NCI-H1105 treated with DMSO at 0.1 percent for 48 hours (cell line): ENCODE measurements around the gene AP2S1.
"Not testable (repeated sequence)": the region's sequence is repeated elsewhere in the genome, so short reads cannot be mapped to it uniquely, and the experiment has no call there.

Experiments
- DNase-seq: peaks from one replicate; lab custom pipeline; 2025; lab: John Stamatoyannopoulos, UW

Gene AP2S1

DNA sequence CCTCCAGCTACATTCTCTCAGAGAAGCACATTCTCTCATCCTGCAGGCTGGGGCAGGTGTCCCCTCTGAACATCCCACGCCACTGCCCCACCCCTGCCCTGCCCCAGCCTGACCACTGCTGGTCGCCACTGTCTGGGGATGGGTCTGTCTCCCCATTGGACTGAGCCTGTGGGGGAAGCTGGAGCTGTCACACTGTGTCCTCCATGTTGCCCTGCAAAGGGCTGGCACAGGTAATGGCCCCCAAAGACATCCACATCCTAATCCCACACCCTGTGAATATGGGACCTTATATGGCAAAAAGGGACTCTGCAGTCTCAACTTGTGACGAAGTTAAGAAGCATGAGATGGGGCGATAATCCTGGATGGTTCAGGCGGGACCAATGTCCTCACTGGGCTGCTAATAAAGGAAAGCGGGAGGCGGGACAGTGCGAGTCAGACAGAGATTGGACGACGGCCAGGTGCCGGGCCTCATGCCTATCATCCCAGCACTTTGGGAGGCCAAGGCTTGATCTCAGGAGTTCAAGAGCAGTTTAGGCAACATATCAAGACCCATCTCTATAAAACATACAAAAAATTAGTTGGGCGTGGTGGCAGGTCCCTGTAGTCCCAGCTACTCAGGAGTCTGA is 9.1 kb downstream of the AP2S1 start:
- no peak for DNase-seq

DNA sequence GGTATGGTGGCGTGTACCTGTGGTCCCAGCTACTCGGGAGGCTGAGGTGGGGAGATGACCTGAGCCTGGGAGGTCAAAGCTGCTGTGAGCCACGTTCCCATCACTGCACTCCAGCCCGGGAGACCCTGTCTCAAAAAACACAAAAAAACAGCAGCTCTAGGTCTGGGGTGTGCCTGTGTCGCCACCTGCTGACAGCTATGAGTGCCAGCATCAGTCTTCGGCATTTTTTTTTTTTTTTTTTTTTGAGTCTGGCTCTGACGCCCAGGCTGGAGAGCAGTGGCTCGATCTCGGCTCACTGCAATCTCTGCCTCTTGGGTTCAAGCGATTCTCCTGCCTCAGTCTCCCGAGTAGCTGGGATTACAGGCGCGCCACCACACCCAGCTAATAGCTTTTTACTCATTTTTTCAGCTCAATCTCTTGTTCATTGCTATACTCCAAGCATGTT is 10.1 kb downstream of the AP2S1 start:
- DNase-seq: peak; percentile 66

DNA sequence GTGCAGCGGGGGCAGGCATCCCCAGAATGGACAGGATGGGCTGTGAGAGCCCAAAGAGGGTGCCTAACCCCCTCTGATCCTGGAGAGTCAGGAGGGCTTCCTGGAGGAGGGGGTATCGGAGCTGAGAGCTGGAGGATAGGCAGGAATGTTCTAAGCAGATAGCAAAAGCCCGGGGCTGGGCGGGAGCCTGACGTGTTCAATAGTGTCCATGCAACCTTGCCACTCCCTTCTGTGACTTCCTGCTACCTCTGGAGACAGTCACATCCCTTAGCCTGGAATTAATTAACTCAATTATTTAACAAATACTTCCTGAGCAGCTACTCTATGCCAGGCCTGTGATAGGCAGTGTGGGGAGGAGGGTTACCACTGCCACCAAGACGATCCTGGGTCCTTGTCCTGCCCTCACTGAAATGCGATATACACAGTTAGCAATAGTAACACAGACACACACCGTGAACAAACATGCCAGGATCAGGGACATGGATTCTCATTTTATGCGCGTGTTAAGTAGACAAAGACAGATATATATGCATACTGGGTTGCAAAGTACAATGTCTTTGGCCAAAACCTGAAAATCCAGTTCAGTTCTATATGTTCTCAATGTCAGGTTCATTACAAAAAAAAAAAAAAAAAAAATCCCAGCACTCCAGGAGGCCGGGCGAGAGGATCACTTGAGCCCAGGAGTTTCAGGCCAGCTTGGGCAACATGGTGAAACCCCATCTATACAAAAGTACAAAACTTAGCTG is 10.7 kb downstream of the AP2S1 start:
- DNase-seq: no peak

DNA sequence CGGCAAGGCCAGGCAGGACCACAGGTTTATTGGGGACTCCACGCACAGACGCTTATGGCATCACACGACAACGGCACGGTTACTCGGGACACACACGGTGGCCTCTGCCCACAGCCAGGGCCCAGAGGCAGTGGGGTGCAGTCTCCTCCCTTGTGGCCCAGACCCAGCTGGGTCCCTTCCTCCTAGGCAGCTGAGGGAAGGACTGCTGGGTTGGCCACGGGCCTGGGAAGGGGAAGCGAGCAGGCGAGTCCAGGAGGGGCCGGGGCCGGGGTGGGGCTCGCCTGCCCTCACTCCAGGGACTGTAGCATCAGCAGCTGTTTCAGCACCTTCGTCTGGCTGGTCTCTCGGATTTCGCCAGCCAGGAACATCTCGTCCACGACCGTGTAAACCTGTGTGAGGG is 12.5 kb downstream of the AP2S1 start:
- no peak for DNase-seq

DNA sequence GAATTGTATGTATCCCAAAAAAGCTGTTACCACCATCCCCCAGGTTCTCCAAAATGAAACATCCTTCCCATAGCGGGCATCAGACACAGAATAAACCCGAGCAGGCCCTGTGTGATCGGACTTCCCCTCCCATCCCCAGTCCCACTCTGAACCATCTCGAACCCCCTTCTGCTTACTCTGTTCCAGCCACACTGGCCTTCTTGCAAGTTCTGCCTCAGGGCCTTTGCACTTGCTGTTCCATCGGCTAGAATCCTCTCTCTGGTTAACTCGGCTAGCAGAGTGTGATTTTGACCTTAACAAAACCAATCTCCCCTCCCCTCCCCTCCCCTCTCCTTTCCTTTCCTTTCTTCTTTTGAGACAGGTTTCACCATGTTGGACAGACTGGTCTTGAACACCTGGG is 15.7 kb downstream of the AP2S1 start:
- no peak for DNase-seq

DNA sequence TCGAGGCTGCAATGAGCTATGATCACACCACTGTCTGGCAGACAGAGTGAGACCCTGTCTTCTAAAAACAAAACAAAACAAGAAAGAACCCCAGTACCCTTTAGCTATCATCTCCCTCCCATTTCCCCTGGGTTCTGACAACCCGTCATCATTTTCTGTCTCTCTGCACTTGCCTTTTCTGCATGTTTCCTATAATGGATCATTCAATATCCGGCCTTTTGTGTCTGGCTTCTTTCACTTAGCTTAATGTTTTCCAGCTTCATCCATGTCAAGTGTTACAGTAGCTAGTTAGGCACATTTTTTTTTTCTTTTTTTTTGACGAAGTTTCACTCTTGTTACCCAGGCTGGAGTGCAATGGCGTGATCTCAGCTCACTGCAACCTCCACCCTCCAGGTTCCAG is 16.5 kb downstream of the AP2S1 start:
- no peak for DNase-seq

DNA sequence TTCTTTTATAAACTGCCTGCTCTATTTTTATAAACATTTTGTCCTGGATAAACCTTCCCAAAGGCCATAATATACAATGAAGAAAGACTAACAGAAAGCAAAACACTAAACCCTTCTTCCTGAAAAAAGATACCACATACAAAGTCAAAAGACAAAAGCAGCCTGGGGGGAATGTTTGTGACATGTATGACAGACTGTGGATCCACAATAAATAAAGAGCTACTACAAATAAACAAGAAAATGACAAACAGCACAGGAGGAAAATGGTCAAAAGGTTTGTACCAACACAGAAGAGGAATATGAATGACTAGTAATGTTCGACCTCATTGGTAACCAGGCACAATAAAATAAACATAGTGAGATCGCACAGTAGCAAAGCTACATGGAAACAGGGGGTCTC is 19.8 kb downstream of the AP2S1 start:
- DNase-seq: no peak

DNA sequence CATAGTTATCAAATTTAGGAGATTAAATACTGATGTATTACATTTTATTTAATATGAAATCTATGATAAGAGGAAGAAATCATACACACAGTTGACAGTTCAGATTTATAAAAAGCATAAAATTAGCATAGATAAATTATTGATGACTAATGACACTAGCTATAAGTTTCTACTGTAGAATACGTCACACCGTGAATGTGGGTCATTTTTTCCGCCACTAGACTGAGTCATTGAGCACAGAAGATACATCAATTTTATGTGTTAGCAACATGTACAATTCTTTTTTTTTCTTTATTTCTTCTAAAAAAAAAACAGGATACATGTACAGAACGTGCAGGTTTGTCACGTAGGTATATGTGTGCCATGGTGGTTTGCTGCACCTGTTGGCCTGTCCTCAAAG is 22.2 kb downstream of the AP2S1 start:
- DNase-seq: no peak

DNA sequence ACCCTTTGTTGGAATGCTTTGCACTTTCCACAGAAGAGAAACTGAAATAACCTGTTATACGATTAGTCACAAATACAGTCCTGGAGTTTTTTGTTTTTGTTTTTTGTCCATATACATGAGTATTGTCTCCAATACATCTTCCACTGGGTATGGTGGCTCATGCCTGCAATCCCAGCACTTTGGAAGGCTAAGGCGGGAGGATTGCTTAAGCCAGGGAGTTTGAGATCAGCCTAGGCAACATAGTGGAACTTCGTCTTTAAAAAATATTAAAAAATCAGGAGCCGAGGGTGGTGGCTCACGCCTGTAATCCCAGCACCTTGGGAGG is 25.0 kb downstream of the AP2S1 start:
- no peak for DNase-seq

DNA sequence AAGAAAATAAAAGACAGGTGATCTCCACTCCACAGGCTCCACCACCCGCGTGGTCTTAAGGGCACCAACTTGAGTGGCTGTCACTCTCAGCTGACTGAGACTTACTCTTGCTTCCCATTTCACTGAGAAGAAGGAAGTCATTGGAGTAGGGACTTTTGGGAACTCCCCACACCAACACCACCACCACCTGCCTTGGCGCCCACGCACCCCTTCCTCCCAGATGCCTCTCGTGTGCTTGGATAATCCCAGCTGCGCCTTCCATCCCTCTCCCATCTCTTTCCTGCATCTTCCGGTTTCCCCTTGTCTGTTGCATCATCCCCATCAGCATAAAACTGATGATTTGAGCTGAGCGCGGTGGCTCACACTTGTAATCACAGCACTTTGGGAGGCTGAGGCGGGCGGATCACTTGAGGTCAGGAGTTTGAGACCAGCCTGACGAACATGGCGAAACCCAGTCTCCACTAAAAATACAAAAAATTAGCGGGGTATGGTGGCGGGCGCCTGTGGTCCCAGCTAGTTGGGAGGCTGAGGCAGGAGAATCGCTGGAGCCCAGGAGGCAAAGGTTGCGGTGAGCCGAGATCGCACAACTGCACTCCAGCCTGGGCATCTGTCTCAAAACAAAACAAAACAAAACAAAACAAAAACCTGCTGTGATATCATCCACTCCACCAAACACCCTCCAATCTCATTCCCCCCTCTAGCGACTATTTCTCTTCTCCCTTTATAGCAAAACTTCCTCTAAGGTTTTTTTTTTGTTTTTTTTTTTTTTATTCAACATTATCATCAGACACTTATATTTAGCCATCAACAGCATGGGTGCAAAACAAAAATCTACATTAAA is 25.5 kb downstream of the AP2S1 start:
- no peak for DNase-seq

DNA sequence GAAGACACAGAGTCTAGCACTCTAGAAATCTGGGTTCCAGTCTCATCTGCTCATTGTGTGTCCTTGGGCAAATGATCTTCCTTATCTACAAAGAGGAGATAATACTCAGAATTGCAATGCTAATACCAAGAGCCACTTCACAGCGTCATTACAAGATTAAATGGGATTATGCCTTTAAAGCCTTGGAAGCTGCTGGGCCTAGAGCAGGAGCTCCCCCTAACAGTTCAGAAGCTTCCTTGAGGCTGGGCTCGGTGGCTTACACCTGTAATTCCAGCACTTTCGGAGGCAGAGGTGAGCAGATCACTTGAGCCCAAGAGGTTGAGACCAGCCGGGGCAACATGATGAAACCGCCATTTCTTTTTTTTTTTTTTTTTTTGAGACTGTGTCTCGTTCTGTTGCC is 27.6 kb downstream of the AP2S1 start:
- DNase-seq: no peak

DNA sequence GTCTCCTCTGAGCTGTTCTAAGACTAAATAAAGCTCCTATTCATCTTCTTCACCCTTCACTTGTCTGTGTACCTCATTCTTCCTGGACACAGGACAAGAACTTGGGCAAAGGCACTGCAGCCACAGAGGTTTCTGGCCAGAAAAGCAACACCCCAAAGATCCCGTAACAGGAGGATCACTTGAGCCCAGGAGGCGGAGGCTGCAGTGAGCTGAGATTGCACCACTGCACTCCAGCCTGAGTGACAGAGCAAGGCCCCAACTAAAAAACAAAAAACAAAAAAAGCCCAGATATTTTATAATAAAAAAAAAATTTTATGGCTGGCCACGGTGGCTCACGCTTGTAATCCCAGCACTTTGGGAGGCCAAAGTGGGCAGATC is 28.2 kb downstream of the AP2S1 start:
- not testable (repeated sequence) for DNase-seq

DNA sequence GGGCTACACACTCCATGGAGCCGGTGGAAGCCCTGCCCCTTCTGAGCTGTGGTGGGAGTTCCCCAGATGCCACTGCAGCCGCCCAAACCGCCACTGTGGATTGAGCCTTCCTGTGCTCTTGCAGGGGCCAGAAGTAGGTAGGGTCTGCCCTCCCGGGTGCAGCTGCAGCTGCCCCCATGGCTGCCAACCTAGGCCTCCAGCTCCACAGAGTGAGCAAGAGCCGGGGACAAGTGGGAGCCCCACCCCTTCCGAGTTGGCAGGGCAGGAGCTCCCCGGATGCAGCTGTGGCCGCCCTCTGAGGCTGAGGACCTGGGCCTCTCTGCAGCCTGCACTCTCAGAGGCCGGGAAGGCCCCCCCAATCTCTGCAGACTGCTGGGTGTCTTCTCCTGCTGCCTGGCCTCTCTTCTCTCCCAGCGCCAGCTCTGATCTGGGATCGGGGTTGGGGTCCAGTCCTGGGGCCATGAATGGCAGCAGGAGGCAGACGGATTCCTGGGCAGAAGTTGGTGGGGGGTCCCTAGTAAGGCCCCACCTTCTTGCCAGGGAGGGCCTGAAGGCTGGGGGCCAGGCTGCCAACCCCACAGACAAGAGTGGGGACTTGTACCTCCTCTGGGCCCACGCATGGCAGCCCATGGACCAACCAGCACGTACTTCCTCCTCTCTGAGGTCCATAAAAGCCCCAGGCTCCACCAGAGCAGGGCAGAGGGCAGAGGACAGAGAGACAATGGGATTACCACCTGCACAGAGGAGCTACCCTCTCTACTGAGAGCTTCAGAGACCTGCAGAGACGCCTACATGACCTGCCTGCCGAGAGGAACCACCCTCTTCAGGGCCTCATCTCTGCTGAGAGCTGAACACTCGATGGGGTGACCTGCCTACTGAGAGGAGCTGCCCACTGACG is 28.9 kb downstream of the AP2S1 start:
- DNase-seq: no peak

DNA sequence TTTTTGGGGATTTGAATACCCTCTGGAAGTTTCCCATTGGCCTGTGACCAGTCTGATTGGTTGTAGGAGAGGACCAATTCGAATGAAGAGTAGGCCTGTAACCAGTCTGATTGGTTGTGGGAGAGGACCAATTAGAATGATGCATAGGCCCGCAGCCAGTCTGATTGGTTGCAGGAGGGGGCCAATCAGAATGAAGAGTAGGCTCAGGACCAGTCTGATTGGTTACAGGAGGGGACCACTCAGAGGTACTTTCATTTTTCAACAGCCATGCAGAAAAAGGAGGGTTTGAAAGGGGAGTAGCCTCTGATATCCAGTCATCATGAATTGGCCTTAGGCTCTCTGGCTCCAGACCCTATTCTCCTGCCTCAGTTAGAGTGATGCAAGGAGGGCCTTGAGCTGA is 31.8 kb downstream of the AP2S1 start:
- no peak for DNase-seq

DNA sequence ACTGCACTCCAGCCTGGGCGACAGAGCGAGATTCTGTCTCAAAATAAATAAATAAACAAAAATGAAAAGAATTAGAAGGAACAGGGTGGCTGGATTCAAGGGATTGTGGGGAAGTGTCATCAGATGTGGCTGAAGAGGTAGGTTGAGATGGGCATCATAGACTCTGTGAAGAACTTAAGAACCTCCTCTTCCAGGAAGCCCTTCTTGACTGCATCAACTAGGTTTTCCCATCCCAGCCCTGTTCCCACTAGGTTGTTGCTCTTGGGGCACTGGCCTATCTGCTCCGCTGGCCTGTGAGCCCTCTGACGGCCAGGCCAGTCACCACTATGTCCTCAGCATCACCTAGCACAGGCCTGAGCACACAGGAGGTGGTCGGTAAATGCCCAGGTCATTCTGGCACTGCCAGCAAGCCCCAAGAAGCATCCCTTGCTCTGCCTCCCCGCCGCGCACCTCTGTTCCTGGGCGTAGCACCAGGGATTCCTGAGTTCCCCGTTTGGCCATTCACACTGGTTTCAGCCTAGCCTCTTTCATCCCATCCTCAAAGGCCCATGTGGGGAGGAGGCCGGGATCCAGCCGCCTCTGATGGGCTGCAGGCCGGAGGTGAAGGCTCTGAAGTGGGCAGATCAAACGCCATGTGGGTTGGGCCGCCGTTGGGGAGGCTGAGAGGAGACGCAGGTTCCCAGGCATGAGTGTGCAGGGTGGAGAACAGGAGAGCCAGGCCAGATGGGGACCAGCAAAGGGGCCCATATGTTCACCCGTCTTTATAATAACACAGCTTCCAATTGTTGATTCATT is 34.6 kb downstream of the AP2S1 start:
- DNase-seq: no peak

DNA sequence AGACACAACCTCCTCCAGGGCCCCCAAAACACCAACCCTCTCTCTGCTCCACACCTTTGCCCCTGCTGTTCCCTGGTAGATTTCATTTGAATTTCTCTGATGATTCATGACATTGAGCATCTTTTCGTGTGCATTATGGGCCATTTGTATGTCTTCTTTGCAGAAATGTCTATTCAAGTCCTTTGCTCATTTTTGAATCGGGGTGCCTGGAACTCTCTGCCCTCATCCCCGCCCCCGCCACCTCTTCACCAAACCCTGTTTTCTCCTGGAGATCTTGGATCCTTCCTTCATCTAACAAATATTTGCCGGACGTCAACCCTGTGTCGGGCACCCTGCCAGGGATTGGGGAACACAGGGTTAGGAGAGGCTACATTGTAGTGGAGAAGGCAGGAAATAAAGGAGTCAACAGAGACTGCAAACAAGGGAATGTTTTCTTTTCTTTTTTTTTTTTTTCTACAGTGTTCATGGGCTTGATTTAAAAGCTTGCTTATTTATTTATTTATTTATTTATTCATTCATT is 36.7 kb downstream of the AP2S1 start:
- no peak for DNase-seq

DNA sequence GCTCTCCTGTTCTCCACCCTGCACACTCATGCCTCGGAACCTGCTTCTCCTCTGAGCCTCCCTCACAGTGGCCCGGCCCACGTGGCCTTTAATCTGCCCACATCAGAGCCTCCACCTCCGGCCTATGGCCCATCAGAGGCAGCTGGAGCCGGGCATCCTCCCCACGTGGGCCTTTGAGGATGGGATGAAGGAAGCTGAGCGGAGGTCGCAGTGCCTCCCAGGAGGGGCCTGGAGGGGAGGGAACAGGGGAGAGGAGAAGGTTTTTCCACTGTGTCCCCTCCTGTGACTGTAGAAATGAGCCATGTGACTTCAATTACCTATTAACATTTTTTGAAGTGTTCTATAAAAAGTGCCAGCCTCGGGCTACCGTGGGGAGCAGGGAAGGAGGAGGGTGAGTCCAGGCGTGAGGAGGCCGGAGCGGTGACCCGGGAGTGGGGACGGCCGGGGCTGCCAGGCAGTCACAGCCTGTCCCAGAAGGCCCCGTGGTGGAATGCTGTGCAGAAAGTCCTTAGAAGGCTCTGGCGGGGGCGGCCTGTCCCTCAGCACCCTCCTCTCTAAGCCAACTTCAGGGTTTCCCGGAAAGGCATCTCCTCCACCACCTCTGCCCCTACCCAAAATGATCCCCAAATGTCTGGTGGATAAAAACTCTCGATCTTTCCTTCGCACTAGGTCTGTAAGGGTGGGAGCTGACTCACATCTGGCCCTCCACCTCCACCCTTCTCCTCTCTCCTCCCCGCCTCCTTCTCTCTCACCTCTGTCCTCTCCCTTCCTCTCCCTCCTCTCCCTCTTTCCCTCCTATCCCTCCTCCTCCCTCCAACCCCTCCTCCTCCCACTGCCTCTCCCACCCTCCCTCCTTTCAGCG is 37.4 kb downstream of the AP2S1 start:
- DNase-seq: no peak

DNA sequence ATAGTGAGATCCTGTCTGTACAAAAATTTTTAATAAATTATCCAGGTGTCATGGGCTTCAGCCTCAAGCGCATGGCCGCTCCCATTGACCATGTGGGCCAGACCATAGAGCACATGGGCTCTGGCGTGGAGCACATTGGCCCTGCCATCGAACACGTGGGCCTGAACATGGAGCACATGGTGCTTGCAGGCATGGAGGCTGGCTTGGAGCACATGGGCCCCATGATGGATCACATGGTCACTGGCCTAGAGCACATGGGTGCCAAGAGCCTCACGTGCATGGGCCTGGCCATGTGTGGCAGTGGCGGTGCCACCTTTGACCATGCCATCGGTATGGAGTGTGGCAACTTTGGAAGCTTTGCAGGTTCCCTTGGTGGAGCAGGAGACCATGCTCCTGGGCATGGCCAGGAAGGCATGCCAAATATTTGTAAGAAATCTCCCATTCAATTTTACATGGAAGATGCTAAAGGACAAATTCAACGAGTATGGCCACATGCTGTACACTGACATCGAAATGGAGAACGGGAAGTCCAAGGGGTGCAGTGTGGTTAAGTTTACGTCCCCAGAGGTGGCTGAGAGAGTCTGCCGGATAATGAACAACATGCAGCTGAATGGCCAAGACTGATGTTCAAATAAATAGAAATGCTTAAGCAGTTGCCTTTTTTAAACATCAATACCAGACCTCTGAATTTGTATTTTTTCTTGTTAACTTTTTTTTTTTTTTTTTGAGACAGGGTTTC is 40.9 kb downstream of the AP2S1 start:
- no peak for DNase-seq

DNA sequence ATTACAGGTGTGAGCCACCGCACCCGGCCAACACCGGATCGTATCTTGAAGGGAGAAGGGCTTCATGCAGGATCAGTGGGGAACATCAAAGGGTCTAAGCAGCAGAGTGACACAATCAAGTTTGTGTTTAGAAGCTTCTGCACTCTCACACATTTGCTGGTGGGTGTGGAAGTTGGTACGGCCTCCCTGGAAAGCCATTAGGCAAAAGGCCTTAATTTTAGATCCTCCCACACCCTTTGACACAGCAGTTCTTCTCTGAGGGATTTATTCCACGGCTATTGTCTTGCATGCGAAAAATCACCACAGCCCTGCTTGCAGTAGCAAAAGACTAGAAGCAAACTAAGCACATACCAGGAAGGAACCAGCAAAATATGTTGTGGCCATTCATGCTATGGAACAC is 44.0 kb downstream of the AP2S1 start:
- no peak for DNase-seq
